NCI-H1092 treated with DMSO at 0.1 percent for 48 hours (cell line): ENCODE results near the gene CPA4.

ENCODE experiments used
- DNase-seq: peaks from one replicate; lab custom pipeline; 2025; lab: John Stamatoyannopoulos, UW

The CPA4 gene

DNA sequence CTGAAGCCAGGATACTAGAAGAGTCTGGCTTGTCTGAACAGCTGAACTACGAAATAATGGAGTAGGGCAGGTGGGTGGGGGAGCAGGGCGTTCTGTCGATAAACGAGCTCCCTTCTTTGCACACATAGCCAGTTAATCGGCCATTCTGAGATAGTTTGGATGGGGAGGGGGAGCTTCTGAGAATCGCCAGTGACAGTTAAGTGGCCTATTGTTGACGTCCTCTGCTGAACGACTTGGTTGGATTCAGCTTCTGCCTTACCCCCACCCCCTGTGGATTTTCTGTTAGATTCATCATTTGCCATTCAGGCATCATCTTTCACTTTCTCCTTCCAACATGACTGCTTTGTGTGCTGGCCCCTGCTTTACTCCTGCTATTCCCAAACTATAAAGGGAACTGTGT, 52.2 kb downstream of the CPA4 start:
- peak; percentile 75 for DNase-seq

DNA sequence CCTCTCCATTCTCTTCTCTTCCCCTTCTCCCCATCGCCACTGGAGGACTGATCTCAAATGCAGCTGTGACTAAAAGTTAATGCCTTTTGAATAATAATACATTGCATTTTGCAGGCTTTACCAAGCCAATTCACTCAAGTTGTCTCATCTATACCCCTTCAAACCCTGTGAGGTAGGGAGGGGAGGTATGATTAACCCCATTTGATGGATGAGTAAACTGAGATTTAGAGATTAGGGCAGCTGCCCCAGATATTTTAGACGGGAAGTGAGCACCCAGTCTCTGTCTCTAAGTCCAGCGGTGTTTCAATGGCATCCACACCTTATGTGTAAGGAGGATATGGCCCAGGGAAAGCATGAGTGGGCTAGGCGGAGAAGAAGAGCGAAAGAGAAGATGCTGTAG, 52.8 kb downstream of the CPA4 start:
- no peak for DNase-seq

DNA sequence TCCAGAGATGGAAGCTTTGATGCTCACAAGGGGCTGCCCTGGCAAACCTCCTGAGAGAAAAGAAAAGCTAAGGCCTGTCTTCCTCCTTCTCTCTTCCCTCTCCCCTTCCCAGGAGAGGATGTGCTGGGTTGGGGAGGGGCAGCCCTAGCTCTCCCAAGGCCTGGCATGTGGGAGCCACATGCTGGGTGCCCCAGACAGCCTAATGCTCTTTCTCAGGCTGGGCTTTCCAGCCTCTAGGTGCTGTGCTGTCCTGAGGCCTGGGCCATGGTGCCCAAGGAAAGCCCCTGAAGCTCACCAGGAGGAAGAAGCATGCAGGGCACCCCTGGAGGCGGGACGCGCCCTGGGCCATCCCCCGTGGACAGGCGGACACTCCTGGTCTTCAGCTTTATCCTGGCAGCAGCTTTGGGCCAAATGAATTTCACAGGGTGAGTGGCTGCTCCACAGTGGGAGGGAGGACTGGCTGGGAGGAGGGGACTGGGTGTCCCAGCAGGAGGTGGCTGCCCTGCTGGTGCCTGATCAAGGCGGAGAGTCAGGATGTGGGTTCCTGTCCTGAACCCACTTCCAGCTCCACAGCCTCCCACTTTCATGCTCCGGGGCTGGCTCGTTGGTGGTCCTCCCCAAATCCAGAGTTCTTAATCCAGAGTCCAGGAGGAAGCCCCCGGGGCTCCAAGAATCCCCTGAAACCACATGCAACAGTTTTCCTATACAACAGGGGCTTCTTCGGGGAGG, 53.4 kb downstream of the CPA4 start:
- DNase-seq, result no peak

DNA sequence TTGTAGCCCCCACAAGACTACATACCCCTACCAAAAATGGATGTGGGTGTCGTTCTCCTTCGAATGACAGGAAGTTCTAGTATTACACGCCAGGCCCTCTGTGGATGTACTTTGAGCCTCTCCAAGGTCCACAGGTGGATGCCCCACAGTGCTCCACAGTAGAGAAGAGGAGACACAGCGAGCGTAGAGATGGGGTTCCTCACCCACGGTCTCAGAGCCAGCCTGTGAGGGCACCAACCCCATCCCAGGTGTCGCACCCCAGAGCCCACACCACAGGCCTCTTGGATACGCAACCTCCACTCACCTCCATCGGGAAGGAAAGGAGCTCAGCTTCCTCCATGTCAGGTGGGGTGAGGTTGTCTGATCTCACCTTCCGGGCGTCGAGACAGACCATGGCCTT, 54.0 kb downstream of the CPA4 start:
- DNase-seq, result no peak

DNA sequence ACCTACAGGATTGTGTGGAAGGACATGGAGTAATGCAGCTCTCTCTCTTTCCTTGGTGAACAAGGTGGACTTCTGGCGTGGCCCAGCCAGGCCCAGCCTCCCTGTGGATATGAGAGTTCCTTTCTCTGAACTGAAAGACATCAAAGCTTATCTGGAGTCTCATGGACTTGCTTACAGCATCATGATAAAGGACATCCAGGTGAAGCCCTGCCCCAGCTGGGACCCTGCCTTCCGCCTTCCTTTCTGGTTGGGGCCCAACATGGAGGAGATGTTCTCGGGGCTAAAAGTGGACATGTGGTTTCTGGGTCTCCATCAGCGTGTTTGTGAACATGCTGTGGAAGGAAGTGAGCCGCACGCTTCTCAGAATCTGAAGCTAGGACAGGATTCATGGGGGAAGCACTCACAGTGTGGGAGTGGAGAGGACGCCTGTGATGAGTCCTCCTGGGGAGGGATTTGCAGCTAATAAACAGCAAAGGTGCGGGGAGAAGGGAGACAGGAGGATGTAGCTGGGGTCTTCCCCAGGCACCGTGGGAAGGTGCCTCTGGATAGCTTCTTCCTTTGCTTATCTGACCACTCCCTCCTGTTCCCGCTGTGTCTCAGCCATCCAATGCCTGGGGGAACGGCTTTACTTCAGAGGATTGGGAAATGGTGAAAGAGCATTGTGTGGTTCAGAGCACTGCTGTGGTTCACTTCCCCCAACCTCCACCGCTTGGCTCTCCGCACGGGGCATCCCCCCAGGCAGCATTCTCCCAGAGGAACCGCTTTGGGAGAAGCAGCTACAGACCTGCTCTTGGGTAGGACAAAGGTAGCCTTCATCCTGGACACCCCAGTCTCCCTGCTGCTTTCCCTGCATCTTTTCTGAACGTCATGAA, 57.2 kb downstream of the CPA4 start:
- DNase-seq, result peak; percentile 78

DNA sequence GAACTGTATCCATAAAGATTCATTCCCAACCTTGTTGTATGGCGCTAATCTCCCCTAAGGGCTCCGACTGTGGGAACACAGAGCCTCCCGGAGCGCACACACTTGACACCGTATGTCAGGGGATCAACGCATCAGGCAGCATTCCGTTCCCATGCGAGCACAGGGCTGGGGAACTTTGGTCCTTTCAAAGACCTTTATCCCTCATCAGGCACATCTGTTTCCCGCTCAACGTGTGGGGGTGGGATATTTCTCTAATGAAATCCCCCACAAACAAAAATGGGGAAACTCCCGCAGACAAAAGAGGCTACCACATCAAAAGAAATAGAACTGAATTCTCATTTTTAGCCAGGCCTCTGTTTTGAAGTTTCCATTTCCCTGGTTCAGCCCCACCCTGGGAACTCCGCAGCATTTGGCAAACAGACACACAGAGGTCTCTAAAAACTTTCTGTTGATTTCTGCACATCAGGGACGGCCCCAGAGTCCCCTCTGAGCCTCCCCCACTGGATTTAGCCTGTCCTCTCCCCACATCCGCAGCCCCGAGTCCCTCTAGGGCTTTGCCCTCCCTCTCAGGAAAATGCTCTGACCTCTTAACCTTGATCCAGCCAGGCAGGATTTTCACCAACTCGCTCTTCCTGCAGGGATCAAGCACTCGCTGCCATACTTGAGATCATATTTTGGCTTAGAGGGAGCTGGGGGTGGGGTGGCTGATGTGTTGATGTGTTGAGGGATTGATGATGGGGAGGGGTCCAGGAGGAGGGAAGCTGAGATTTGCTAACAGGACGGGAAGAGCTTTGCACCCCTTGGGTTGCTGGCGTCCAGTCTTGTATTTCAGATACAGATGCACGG, 58.2 kb downstream of the CPA4 start:
- DNase-seq, result peak; percentile 91

DNA sequence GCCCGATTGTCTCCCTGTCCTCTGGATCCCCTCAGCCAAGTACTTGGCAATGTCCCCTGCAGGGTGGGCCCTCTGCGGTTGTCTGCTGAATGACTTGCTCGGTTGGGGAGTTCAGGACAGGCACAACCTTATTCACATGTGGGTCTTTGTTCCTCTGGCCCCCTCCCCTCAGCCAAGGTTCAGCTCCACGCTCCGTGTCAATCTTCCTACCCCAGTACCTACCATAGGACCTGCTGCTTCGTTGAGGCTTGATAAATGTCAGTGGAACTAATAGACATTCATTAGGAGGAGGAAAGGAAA, 58.8 kb downstream of the CPA4 start:
- peak; percentile 91 for DNase-seq

DNA sequence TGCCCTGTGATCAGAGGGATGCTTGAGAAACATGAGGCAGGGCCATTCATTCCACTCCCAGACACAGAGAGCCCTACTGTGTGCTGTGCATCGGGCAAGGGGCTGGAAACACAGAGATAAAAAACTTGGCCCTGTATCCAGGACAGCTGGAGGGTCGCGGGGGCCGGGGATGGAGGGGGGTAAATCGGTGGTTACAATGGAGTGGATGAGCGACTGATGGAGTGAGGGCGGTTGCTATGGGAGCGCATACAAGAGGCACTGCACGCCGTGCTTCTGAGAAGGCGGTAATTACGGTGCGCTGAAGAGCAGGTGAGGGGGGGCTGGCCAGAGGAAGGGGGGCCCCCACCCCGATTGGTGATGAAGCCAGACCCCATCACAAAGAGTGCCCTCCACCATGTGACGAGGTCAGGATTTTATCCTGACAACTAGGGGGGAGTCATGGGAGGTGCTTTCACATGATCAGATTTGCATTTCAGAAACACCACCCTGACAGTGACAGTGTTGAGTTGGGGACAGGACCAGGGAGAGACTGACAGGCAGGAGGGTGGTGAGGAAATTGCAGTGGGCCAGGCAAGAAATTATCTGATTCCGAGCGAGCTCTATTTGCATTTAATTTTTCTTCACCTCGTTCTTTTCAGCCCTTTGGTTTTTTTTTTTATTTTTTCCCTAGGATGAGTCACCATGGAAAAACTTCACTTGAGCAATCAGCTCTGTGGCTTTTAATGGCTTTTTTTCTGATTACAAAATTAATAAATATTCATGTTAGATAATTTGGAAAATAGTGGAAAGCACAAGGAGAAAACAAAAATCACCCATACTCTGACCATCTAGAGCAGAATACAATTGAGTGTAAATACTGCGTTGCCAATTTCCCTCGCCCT, 59.5 kb downstream of the CPA4 start:
- DNase-seq, result peak; percentile 99

DNA sequence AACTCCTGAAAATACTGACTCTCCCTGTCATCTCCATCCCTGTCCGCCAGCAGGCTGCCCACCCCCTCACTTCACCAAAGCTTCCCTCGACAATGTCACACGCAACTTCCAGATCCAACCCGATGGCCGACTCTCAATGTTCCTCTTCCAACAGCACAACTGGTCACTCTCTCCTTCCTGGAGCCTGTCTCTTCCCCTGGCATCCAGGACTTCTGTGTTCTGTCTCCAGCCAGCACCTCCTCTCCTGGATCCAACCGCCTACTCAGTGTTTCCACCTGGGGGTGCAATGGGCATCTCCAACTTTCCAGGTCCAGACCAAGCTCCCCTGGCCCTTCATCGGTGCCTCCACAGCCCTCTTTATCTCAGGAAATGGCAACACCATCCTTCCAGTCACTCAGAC, 60.2 kb downstream of the CPA4 start:
- DNase-seq, result peak; percentile 72

DNA sequence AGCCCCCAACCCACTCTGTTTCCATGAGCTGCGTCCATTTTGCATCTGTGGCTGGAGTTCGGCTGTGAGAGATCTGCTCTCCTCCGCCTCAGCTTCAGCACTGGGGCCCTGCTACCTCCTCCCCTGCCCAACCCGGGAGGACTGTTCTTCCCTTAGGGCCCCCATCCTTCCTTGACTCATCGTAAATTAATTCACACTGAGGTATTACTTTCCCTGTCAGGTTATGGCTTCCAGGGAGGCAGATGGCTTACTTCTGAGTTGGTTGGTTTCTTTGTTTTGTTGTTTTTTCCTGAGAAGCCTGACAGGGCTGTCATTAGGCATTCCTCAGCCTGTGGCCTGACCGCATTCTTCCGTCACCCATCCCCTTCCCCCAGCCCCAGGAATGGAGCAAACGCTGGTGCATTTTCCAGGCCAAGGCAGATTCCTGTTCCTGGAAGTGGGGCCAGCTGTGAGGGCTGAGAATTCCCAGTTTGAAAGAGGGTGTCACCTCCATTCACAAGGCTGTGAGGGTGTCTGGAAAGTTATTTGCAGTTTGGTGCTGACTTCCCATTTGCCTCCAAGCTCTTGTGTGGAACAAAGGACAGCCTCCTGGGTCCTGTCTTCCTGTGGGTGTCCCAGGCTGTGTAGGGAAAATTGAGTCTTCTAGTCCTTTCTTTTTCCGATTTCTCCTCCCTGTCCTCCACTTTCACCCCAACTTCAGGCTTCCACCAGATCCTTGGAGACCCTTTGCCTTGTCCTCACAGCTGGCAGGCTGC, 63.3 kb downstream of the CPA4 start:
- DNase-seq, result no peak

DNA sequence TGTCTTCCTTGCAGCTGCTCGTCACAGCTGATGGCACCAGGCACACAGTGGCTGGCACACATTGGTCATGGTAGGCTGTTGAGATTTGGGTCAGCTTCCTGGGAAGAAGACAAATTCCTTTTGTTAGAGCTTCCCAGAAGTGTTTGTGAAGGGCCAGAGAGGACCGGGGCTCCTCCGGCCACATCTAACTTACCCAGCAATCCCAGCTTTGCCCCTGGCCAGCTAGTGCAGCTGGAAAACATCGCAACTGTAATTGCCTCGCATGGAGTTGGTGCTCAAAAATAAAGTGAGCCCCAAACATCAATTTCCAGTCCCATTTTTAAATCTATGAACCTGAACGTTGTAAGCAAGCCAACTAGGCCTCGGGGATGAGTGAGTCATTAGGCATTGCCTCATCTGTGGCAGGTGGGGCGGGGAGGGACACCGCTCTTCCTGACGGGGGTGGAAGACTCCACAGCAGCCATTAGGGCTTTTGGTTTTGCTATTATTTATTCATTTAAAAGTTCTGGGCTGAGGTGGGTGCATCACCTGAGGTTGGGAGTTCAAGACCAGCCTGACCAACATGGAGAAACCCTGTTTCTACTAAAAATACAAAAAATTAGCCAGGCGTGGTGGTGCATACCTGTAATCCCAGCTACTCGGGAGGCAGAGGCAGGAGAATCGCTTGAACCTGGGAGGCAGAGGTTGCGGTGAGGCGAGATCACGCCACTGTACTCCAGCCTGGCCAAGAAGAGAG, 64.1 kb downstream of the CPA4 start:
- DNase-seq, result no peak

DNA sequence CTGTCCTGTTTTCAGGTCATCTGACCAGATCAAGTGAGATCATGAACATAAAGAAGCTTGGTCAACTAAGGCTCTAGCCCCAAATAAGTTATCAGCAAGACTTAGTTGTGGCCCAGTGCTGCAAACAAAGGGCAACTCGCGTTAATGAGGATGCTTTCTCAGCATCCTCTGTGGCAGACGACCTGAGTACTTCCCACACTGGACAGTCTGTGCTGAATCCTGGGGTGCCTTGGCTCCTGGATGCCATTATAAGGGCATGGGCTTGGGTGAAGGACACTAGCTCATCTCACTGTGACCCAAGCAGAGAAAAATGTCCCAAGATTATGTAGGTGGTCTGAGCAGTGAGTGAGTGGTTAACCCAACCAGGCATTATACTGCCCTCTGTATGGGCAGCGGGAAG, 65.5 kb downstream of the CPA4 start:
- no peak for DNase-seq

DNA sequence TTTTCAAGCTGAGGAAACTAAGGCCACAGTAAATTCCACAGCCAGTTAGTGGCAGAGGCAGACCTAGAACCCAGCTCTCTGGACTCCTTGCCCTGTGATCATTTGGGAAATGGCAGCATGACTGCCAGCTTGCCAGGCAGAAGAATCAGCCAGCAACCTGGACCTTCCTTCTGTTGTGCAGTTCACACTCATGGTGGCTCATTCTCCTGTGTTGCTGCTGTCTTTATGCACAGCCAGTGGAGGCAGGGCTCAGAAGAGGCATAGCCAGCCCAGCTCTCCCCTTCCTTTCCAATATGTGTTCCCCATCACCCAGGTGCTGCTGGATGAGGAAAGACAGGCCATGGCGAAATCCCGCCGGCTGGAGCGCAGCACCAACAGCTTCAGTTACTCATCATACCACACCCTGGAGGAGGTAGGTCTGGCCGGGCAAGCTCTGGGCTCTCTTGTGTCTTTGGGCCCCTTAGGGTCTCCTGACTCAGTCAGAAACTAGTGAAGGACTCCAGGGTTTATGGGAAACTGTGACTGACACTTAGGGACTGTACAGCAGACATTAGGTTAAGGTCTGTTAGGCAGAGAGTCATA, 66.4 kb downstream of the CPA4 start:
- no peak for DNase-seq

DNA sequence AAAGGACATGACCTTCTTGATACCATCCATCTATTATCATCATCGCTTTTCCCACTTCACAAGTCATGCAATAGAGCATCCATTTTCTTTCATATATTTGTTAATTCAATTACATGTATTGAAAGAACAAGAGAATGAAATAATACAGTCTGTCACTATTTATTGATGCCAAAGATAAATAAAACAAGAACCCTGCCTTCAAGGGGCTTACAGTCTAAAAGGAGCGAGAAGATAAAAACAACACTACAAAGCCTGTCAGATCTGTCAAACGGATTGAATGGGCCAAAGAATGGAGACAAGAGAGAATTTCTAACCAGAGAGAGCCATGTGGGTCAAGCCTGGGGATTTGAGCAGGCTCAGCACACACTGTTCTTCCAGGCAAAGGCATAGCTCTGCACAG, 67.6 kb downstream of the CPA4 start:
- DNase-seq, result no peak

DNA sequence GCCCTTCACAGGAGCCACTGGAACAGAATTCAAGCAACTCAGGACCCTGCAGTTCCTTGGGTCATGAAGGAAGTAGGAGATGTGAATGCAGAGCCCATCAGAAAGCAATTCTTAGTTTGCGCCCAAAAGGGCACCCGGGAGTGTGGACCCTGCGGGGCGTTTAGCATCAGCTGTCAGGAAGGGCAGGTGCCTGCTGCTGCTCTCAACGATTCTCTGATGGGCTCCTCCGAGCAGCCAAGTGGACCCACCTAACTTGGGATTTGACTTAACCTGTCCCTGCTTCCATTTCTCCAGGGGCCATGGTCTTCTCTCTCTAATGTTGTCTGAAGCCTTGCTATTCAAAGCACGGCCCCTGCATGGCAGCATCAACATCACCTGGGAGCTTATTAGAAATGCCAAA, 68.7 kb downstream of the CPA4 start:
- DNase-seq, result no peak

DNA sequence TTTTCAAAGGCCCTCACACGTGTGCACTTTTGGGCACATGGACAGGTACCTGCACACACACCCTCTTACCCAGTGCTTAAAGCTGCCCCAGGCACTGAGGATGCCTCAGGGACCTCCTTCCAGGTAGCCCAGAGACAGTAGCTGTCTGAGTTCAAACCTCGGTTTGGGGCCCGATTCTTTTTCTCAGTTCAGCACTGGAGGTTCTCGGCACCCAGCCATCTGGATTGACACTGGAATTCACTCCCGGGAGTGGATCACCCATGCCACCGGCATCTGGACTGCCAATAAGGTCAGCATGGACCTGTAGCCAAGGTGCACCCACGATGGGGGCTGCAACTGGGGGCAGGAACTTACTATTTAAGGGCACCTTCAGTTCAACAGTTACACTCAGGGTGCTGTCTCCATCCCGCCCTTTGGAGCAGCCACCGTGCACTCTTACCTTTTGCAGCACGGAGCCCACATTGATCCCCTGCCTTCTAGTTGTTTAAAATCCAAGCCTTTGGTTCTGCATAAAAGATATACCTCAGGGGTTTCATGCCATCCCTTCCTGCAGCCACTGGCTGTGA, 69.4 kb downstream of the CPA4 start:
- DNase-seq, result no peak

DNA sequence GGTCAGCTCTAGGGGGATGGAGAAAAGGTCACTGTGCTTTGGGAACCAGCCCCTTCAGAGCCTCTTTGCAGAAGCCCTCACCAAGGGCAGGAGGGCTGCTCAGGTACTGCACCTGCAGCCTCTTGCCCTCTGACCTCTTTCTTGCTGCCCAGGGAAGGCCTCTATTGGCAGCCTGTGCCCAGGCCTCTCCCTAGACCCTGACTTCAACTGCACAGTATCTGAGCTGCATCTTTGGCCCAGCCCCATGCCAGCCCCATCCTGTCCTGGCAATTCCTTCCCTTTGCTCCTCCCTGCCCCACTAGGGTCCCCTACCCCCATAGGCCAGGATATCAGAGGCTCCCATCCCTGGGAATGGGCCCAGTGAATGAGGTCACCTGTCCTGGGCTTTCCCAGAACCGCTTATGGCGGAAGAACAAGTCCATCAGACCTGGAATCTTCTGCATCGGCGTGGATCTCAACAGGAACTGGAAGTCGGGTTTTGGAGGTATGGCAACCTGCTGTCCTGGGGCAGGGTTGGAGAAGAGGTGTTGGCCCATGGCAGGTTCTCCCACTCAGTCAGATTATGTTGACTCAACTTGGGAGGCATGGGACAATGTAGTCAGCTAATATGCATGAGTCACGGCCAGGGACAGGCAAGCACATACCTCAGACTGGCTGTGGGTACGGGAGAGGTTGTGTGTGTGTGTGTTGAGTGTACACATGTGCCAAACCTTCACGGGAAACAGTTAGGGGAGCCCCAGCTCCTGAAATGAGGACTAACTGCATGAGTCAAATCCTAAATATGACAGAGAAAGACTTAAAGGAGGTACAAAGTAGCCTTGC, 70.3 kb downstream of the CPA4 start:
- no peak for DNase-seq

DNA sequence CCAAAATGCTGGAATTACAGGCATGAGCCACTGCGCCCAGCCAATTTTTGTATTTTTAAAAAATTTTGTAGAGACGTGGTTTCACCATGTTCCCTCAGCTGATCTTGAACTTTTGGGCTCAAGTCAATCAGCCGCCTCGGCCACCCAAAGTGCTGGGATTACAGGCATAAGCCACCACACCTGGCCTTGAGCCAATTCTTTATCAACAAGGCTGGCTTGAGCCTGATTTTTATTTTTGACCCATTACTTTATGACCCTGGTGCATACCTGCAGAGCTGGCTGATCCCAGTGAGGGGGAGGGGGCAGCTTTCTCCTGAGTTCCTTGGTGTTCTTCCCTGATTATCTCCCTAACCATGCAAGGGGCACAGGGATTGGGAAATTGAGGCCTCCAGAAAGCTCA, 71.5 kb downstream of the CPA4 start:
- peak; percentile 46 for DNase-seq

DNA sequence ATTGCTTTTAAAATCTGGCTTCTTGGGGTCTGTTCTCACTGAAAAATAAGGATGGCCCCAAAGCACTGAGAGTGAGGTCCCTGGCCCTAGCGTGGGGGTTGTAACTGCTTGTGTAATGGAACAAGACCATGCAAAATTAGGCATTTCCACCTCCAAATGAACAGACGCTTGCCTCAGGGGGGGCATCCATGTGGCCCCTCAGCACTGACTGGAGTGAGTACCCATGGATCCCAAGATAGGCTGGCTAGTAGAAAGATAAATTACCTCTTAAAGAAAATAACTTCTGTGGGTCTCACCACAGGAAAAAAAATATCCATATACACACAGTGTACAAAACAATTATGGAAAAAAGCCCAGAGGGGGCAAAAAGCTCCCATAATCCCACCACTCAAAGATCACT, 72.1 kb downstream of the CPA4 start:
- DNase-seq, result no peak
